Suprapubic skin (tissue), 4 donors: ENCODE data around the gene RTCA. TPM values are rescaled to one million over a fixed set of nuclear protein-coding genes. Genes with fewer than 3 reads are reported as not detected.

Source experiments
- DNase-seq, 2 donors: peaks; one replicate each; pipeline ENCODE4 v3.0.0-alpha.2; 2019; ENCODE audit warnings: low spot score in 2 of 2
- H3K27ac ChIP-seq: fragments of 200-600 bp; sonication (generic); one replicate; pipeline ENCODE4 v1.5.1; 2019
- H3K27me3 ChIP-seq: fragments of 200-600 bp; sonication (generic); one replicate; pipeline ENCODE4 v1.5.1; 2019
- H3K36me3 ChIP-seq: fragments of 200-600 bp; sonication (generic); one replicate; pipeline ENCODE4 v1.5.1; 2019
- H3K4me1 ChIP-seq: fragments of 200-600 bp; sonication (generic); one replicate; pipeline ENCODE4 v1.5.1; 2019
- H3K4me3 ChIP-seq: fragments of 200-600 bp; sonication (generic); one replicate; pipeline ENCODE4 v1.5.1; 2019; ENCODE audit warnings: mild to moderate bottlenecking
- H3K9me3 ChIP-seq: fragments of 200-600 bp; sonication (generic); one replicate; pipeline ENCODE4 v1.5.1; 2019
- EP300 ChIP-seq: sonication (generic); formaldehyde crosslinking; IDR thresholded peaks from one replicate; pipeline ENCODE4 v1.6.1; 2017; ENCODE audit warnings: antibody characterized with exemption
- POLR2A ChIP-seq, 2 donors: fragments of 450-650 bp; IDR thresholded peaks; one replicate each; pipeline ENCODE4 v1.6.1; 2017; ENCODE audit warnings: antibody characterized with exemption in 2 of 2, mild to moderate bottlenecking in 2 of 2, moderate library complexity in 2 of 2
- POLR2AphosphoS5 ChIP-seq, 3 donors: sonication (generic); formaldehyde crosslinking; IDR thresholded peaks; one replicate each; pipeline ENCODE4 v1.6.1; 2017; ENCODE audit warnings: antibody characterized with exemption in 3 of 3
- WGBS: methylation state at CpG from one replicate; pipeline ENCODE4 v1.1.5; 2018; 5-methylcytosine and 5-hydroxymethylcytosine counted together
- total RNA-seq, 4 donors: library from RNA; depleted of rRNA; stranded (reverse); fragments of >200 nt; gene quantifications; one replicate each; pipeline ENCODE4 v1.1.0, GENCODE V29; 2016
- TF ChIP-seq, protein P1 (sequence below), 2 donors: fragments of 200-600 bp in 1 of 2; fragments of 450-650 bp in 1 of 2; sonication (generic) in 1 of 2; IDR thresholded peaks; one replicate each; pipeline ENCODE4 v1.5.1; 2016 to 2019; ENCODE audit warnings: antibody characterized with exemption in 2 of 2, mild to moderate bottlenecking in 1 of 2, moderate library complexity in 1 of 2

Gene RTCA
- total RNA-seq, 4 donors from 2014 or later = 8.4 to 21.6 (median 14.5) TPM

DNA sequence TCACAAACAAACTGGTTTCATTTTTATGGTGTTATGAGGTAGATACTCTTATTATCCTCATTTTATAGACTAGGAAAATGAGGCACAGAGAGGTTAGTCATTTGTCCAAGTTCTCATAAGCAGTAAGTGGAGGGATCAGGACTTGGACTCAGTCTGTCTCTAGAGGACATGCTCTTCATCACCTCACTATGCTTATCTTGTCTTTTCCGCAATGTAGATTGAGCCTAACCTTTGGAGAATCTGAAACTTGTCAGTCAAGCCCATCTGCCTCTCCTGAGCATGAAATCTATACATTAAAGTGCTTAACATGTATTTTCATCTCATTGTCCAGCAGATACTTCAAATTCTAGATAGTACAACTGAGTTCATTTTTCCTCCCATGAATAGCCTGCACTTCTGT lies 74.5 kb downstream of the RTCA start:
- TF ChIP-seq, protein P1, sequence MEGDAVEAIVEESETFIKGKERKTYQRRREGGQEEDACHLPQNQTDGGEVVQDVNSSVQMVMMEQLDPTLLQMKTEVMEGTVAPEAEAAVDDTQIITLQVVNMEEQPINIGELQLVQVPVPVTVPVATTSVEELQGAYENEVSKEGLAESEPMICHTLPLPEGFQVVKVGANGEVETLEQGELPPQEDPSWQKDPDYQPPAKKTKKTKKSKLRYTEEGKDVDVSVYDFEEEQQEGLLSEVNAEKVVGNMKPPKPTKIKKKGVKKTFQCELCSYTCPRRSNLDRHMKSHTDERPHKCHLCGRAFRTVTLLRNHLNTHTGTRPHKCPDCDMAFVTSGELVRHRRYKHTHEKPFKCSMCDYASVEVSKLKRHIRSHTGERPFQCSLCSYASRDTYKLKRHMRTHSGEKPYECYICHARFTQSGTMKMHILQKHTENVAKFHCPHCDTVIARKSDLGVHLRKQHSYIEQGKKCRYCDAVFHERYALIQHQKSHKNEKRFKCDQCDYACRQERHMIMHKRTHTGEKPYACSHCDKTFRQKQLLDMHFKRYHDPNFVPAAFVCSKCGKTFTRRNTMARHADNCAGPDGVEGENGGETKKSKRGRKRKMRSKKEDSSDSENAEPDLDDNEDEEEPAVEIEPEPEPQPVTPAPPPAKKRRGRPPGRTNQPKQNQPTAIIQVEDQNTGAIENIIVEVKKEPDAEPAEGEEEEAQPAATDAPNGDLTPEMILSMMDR (IDR thresholded peaks at IDR 0.05) = no peak
- no peak for TF ChIP-seq POLR2AphosphoS5 (IDR thresholded peaks at IDR 0.05)
- TF ChIP-seq POLR2A (IDR thresholded peaks at IDR 0.05) = no peak
- TF ChIP-seq EP300 = no peak
- Histone ChIP-seq H3K27ac (no peak overlapping the region), H3K4me1 (no peaks in the 10 kb centered on the region), H3K36me3 (no peaks in the 10 kb centered on the region), H3K4me3 (no peak overlapping the region), H3K27me3 (no peaks in the 10 kb centered on the region), H3K9me3 (no peaks in the 10 kb centered on the region)
- no peak for DNase-seq
- 100% methylated on average over 1 of the region's 1 CpG for WGBS

DNA sequence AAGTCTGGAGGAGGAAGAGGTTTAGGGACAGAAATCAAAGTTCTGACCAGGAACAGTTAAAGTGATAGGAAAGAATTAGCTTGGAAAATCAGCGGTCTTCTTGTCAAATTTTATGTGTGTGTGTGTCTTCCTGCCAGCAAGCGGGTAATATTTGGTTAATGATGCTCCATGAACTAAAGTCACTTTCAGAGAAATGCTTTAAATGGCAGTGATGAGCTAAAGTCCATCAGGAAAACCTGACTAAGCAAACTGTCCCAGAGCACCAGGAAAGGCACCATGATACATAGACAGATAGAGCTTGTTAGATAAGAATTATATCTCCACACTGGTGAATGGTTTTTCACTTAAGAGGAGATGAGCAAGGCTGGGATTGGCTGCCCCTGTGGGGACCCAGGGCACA lies 76.3 kb downstream of the RTCA start:
- Histone ChIP-seq H3K4me1 (no peaks in the 10 kb centered on the region), H3K27ac (no peak overlapping the region), H3K4me3 (no peak overlapping the region), H3K9me3 (no peaks in the 10 kb centered on the region), H3K36me3 (no peaks in the 10 kb centered on the region), H3K27me3 (no peaks in the 10 kb centered on the region)
- 88% methylated on average over 2 of the region's 2 CpGs for WGBS
- DNase-seq = no peak
- no peak for TF ChIP-seq POLR2A (IDR thresholded peaks at IDR 0.05)
- no peak for TF ChIP-seq EP300
- TF ChIP-seq, protein P1 (IDR thresholded peaks at IDR 0.05) = no peak
- no peak for TF ChIP-seq POLR2AphosphoS5 (IDR thresholded peaks at IDR 0.05)

Other genes with a start within 250 kb of the RTCA start
- gene SASS6, start 133.3 kb upstream of the RTCA start, total RNA-seq = 1 to 10 TPM; 2.1 to 3.8 (median 2.4) TPM
- gene TRMT13, start 133.1 kb upstream of the RTCA start, total RNA-seq = 10 to 100 TPM; 10.8 to 33.7 (median 13.5) TPM
- gene LRRC39, start 88.0 kb upstream of the RTCA start, total RNA-seq = 1 to 10 TPM in 1 of 4 donors, under 1 TPM in 3; 0.45 to 3.7 (median 0.73) TPM
- 10 to 100 TPM in 2 of 4 donors, 1 to 10 TPM in 2; 7.1 to 13.4 (median 10.2) TPM for gene DBT, start 16.4 kb upstream of the RTCA start, total RNA-seq
- 10 to 100 TPM in 3 of 4 donors, 1 to 10 TPM in 1; 9.9 to 22.8 (median 17.5) TPM for gene CDC14A, start 86.3 kb downstream of the RTCA start, total RNA-seq